Measurements from ENCODE around the gene PDPN. TPM values are rescaled to one million over a fixed set of nuclear protein-coding genes. Genes with fewer than 3 reads are reported as not detected.

PDPN gene
- total and polyA plus RNA-seq, 3 donors from 2014 or later = 6.5 to 14.3 (median 8.7) TPM

- H3K9me3 ChIP-seq = no peaks in the 10 kb centered on the region
- DNase-seq = no peak
- no peak for TF ChIP-seq CTCF (IDR thresholded peaks at IDR 0.05)
- TF ChIP-seq POLR2A (IDR thresholded peaks at IDR 0.05) = no peak
- 36 to 39% methylated on average over 27 of the region's 27 CpGs for WGBS, 2 donors
- H3K27me3 ChIP-seq = no peaks in the 10 kb centered on the region
- no peaks in the 10 kb centered on the region for H3K36me3 ChIP-seq (ENCODE audit: low read depth, missing control alignments)
- intact Hi-C loops (cut with DNase I; ENCODE audit: low total_unique reads) = no loop called here
- peak overlapping the region in 1 of 2 donors; percentile 61 for H3K4me3 ChIP-seq
- peak overlapping the region in 1 of 2 donors; percentile 49 for H3K27ac ChIP-seq
- peaks cover 3% of the 10 kb centered on the region for H3K4me1 ChIP-seq
Observed at GRCh38 chr1:13582713-13583443, 754 bp upstream of the PDPN start.

- Histone ChIP-seq H3K9me3 (no peaks in the 10 kb centered on the region), H3K4me1 (peaks cover 3% of the 10 kb centered on the region), H3K4me3 (peak overlapping the region; percentile 58 to 61), H3K27me3 (no peaks in the 10 kb centered on the region), H3K36me3 (ENCODE audit: low read depth, missing control alignments) (no peaks in the 10 kb centered on the region), H3K27ac (peak overlapping the region; percentile 49 to 87)
- no peak for TF ChIP-seq CTCF (IDR thresholded peaks at IDR 0.05)
- no peak for TF ChIP-seq POLR2A (IDR thresholded peaks at IDR 0.05)
- peak; percentile 50 for DNase-seq
- WGBS, 2 donors = 3 to 20% methylated on average over 5 to 47 of the region's 47 CpGs
- intact Hi-C loops (cut with DNase I; ENCODE audit: low total_unique reads) = no loop called here
Observed at GRCh38 chr1:13583966-13584791, 547 bp downstream of the PDPN start.

GRCh38 chr1:13584876-13585611 lies 1.4 kb downstream of the PDPN start:
- no peaks in the 10 kb centered on the region for H3K9me3 ChIP-seq
- TF ChIP-seq CTCF (IDR thresholded peaks at IDR 0.05) (no peak), POLR2A (IDR thresholded peaks at IDR 0.05) (no peak)
- H3K27me3 ChIP-seq = no peaks in the 10 kb centered on the region
- WGBS, 2 donors = 59 to 65% methylated on average over 11 of the region's 11 CpGs
- peak overlapping the region; percentile 58 to 61 for H3K4me3 ChIP-seq
- intact Hi-C loops (cut with DNase I; ENCODE audit: low total_unique reads) = no loop called here
- DNase-seq = no peak
- H3K27ac ChIP-seq = peak overlapping the region in 1 of 2 donors; percentile 87
- no peaks in the 10 kb centered on the region for H3K36me3 ChIP-seq (ENCODE audit: low read depth, missing control alignments)
- H3K4me1 ChIP-seq = peaks cover 3% of the 10 kb centered on the region

GRCh38 chr1:13585612-13585991 lies 2.0 kb downstream of the PDPN start:
- DNase-seq = no peak
- H3K4me3 ChIP-seq = no peak overlapping the region
- WGBS, 2 donors = 60 to 63% methylated on average over 9 of the region's 9 CpGs
- no peaks in the 10 kb centered on the region for H3K27me3 ChIP-seq
- H3K36me3 ChIP-seq (ENCODE audit: low read depth, missing control alignments) = no peaks in the 10 kb centered on the region
- no peaks in the 10 kb centered on the region for H3K9me3 ChIP-seq
- H3K4me1 ChIP-seq = peaks cover 3% of the 10 kb centered on the region
- TF ChIP-seq POLR2A (IDR thresholded peaks at IDR 0.05) = no peak
- no peak for TF ChIP-seq CTCF (IDR thresholded peaks at IDR 0.05)
- H3K27ac ChIP-seq = no peak overlapping the region
- intact Hi-C loops (cut with DNase I; ENCODE audit: low total_unique reads) = no loop called here

All from testis (tissue), 3 donors.